Measurements from ENCODE around the gene FKBP6.

DNA sequence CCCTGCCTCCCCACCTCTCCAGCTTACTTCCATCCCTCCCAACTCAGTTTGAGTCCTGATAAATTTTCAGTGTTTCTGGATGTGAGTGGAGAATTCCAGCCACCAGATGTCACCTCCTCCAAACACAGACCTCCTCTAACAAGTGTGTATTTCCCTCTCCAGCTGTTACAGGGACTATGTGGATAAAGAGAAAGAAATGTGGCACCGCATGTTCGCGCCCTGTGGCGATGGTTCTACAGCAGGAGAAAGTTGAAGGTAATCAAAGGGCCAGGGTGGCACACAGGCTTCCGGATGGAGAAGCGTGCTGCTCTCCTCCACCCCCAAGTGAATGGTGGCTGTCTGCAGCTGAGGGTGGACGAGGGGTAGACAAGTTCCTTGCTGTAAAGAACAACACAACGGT lies 14.7 kb downstream of the FKBP6 start:
- TF ChIP-seq, protein P1, sequence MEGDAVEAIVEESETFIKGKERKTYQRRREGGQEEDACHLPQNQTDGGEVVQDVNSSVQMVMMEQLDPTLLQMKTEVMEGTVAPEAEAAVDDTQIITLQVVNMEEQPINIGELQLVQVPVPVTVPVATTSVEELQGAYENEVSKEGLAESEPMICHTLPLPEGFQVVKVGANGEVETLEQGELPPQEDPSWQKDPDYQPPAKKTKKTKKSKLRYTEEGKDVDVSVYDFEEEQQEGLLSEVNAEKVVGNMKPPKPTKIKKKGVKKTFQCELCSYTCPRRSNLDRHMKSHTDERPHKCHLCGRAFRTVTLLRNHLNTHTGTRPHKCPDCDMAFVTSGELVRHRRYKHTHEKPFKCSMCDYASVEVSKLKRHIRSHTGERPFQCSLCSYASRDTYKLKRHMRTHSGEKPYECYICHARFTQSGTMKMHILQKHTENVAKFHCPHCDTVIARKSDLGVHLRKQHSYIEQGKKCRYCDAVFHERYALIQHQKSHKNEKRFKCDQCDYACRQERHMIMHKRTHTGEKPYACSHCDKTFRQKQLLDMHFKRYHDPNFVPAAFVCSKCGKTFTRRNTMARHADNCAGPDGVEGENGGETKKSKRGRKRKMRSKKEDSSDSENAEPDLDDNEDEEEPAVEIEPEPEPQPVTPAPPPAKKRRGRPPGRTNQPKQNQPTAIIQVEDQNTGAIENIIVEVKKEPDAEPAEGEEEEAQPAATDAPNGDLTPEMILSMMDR (IDR thresholded peaks at IDR 0.05; ENCODE audit: insufficient read depth, low read length, poor library complexity, severe bottlenecking): no peak
- TF ChIP-seq EZH2phosphoT487 (conservative IDR thresholded peaks at IDR 0.05; ENCODE audit: low read length): no peak

All from SU-DHL-6 (cell line).